ENCODE data around the gene FANCI. TPM values are rescaled to one million over a fixed set of nuclear protein-coding genes. Genes with fewer than 3 reads are reported as not detected.

The FANCI gene
- total RNA-seq, 1 donor, result 41.0 TPM

DNA sequence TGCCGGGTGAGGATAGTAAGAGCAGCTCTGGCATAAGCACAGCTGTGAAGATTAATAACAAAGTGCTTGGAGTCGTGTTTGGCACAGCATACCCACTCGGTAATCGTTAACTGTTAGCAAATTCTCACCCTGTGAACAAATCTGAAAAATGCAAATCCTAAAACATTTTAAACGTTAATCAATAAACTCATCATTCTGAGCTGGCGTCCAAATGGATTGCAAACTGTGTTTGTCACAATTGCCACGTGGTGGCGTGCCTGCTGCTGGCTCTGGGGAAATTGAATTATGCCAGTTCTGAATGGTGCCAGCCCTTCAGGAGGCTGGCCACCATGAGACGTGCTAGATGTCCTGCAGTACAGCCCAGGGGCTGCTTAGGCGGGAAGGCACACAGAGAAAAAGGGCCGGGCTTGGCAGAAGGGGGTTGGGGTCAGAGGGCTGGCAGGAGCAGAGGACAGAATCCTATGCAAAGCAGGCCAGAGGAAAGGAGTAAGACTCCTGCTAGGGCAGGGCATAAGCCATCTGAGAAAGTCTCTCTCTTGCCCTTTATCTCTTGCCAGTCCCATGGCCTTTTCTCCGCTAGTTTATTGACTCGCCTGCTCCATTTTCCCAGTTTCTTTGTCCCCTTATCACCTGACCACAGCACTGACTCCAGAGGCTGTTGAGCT is 113.0 kb downstream of the FANCI start:
- DNase-seq (ENCODE audit: low read depth), result no peak
- no peak overlapping the region for H3K4me3 ChIP-seq (ENCODE audit: low read depth, low read length)
- TF ChIP-seq, protein P1, sequence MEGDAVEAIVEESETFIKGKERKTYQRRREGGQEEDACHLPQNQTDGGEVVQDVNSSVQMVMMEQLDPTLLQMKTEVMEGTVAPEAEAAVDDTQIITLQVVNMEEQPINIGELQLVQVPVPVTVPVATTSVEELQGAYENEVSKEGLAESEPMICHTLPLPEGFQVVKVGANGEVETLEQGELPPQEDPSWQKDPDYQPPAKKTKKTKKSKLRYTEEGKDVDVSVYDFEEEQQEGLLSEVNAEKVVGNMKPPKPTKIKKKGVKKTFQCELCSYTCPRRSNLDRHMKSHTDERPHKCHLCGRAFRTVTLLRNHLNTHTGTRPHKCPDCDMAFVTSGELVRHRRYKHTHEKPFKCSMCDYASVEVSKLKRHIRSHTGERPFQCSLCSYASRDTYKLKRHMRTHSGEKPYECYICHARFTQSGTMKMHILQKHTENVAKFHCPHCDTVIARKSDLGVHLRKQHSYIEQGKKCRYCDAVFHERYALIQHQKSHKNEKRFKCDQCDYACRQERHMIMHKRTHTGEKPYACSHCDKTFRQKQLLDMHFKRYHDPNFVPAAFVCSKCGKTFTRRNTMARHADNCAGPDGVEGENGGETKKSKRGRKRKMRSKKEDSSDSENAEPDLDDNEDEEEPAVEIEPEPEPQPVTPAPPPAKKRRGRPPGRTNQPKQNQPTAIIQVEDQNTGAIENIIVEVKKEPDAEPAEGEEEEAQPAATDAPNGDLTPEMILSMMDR (IDR thresholded peaks at IDR 0.05; ENCODE audit: insufficient read depth, low read depth, low read length), result peak; percentile 36

- DNase-seq (ENCODE audit: low read depth), result no peak
- TF ChIP-seq, protein P1 (IDR thresholded peaks at IDR 0.05; ENCODE audit: insufficient read depth, low read depth, low read length), result no peak
- peak overlapping the region; percentile 62 for H3K4me3 ChIP-seq (ENCODE audit: low read depth, low read length)
These were observed 114.6 kb downstream of the FANCI start for GRCh38 chr15:89358435-89358754.

GRCh38 chr15:89358755-89359439 is 115.1 kb downstream of the FANCI start:
- peak overlapping the region; percentile 62 for H3K4me3 ChIP-seq (ENCODE audit: low read depth, low read length)
- peak; percentile 71 for DNase-seq (ENCODE audit: low read depth)
- TF ChIP-seq, protein P1 (IDR thresholded peaks at IDR 0.05; ENCODE audit: insufficient read depth, low read depth, low read length), result peak; percentile 88

DNA sequence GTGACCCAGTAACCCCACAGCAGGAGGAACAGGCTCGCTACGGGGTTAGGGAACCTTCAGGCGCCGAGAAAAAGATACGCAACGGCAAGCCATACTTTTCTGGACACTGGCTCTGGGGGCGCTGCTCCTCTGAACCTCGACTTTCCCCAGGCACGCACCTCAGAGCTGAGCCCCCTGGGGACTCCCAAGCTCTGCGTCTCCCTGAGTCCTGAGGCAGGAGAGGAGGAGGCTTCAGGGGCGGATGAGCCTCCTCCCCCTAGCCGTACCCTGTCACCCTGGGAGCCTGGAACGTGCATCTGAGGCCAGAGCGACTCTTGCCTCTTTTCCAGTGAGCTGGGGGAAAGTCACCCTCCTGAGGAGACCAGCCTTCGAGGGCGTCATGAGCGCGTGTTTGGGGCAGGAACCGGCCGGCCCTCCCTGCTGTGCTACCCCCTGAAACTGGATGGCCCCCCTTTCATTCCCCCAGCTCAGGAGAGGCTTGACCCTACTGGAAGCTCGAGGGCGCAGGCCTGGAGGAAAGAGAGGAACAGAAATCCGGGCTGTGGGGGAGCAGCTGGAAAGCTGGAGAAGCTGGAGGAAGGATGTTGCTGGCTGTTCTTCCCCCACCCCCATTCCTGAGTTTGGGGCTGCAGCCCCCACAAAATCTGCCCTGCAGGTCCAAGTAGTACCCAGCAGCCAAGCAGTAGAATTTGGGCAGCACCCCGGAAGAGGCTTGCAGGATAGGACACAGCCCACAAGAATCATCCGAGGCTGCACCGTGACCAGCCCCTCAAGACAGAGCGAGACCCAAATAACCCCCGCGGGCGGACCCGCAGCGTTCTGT is 115.9 kb downstream of the FANCI start:
- no peak for DNase-seq (ENCODE audit: low read depth)
- H3K4me3 ChIP-seq (ENCODE audit: low read depth, low read length), result no peak overlapping the region

DNA sequence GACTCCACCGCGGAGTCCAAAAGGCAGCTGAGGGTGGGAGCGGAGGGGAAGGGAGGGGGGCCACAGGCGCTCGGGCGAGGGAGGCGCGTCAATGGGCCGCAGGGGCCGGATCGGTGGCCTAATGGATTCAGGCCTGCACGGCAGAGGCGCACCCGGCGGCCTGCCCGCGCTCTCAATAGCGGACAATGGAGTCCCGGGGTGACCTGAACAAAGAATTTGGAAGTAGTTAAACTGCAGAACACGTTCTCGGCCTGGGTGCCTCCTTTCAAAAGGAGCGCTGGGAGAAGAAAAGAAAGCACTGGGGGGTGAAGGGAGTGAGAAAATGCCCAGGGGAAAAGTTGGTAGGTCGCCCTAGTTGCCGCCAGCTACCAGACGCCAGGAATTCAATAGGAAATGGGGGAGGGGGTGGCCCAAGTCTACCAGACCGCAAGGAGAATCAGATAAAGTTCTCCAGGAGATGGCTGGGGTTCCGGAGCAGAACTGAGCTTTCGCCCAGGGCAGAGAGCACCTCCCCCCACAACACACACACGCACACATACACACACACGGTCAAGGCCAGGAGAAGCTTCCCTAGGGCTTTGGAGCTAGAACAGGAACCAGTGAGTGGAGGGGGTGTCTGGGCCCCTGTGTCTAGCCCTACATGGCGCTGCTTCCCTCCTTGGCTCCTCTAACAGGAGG is 116.7 kb downstream of the FANCI start:
- no peak for DNase-seq (ENCODE audit: low read depth)
- TF ChIP-seq, protein P1 (IDR thresholded peaks at IDR 0.05; ENCODE audit: insufficient read depth, low read depth, low read length), result no peak
- no peak overlapping the region for H3K4me3 ChIP-seq (ENCODE audit: low read depth, low read length)

More for the DNA sequence above, 115.9 kb downstream of the FANCI start:
- TF ChIP-seq, protein P1 (IDR thresholded peaks at IDR 0.05; ENCODE audit: insufficient read depth, low read depth, low read length), result no peak

- H3K4me3 ChIP-seq (ENCODE audit: low read depth, low read length), result no peak overlapping the region
- TF ChIP-seq, protein P1 (IDR thresholded peaks at IDR 0.05; ENCODE audit: insufficient read depth, low read depth, low read length), result no peak
- DNase-seq (ENCODE audit: low read depth), result peak; percentile 63
These were observed 117.8 kb downstream of the FANCI start for GRCh38 chr15:89361451-89362202.
